PC-9 (cell line): ENCODE data around the gene TMEM200B. TPM values are rescaled to one million over a fixed set of nuclear protein-coding genes. Genes with fewer than 3 reads are reported as not detected.

ENCODE experiments used
- BruUV-seq: library from RNA; stranded (reverse); fragments of 400-500 nt; replicated peaks from 2 replicates; lab custom pipeline; 2021; lab: Mats Ljungman, UMichigan
- CTCF ChIA-PET: fragments of 300-600 bp; sonication (Branson Sonifier 250); formaldehyde crosslinking; loops from one replicate; lab custom pipeline; 2022; ENCODE audit warnings: antibody characterized with exemption; lab: Charles Lee
- POLR2A ChIA-PET: fragments of 300-600 bp; sonication (Branson Sonifier 250); formaldehyde crosslinking; loops from one replicate; lab custom pipeline; 2022; ENCODE audit warnings: antibody characterized with exemption; ENCODE audit not compliant: unreplicated experiment; lab: Charles Lee
- DNase-seq, 2 experiments: peaks; one replicate each; pipeline versions ENCODE4 v3.0.0 to v3.0.0-alpha.2; 2015 to 2022; ENCODE audit warnings: mixed read lengths in 1 of 2
- H2AFZ ChIP-seq: fragments of 200-600 bp; sonication (generic); 2 replicates; pipeline ENCODE4 v1.8.1; 2017; ENCODE audit warnings: antibody characterized with exemption
- H3F3A ChIP-seq: fragments of 200-600 bp; sonication (generic); 2 replicates; pipeline ENCODE4 v1.8.1; 2017; ENCODE audit warnings: antibody characterized with exemption, mild to moderate bottlenecking, low read depth; ENCODE audit not compliant: insufficient read depth
- H3K27ac ChIP-seq: fragments of 200-600 bp; sonication (generic); 2 replicates; pipeline ENCODE4 v1.6.1; 2016; ENCODE audit warnings: mixed run types
- H3K27me3 ChIP-seq: fragments of 200-600 bp; sonication (generic); 2 replicates; pipeline ENCODE4 v1.6.1; 2016; ENCODE audit warnings: low read depth, mixed run types; ENCODE audit not compliant: insufficient read depth
- H3K36me3 ChIP-seq: fragments of 200-600 bp; sonication (generic); 2 replicates; pipeline ENCODE4 v1.6.1; 2016; ENCODE audit warnings: low read depth, mixed run types
- H3K4me1 ChIP-seq: fragments of 200-600 bp; sonication (generic); replicated peaks from 2 replicates; pipeline ENCODE4 v1.6.1; 2016; ENCODE audit warnings: mixed run types; ENCODE audit not compliant: insufficient read depth
- H3K4me2 ChIP-seq: fragments of 200-600 bp; sonication (generic); 2 replicates; pipeline ENCODE4 v1.6.1; 2017; ENCODE audit warnings: mixed run types
- H3K4me3 ChIP-seq: fragments of 200-600 bp; sonication (generic); 2 replicates; pipeline ENCODE4 v1.6.1; 2016; ENCODE audit warnings: mixed run types
- H3K79me2 ChIP-seq: fragments of 200-600 bp; sonication (generic); 2 replicates; pipeline ENCODE4 v1.6.1; 2017; ENCODE audit warnings: low read depth, mixed run types
- H3K9me2 ChIP-seq: fragments of 200-600 bp; sonication (generic); 2 replicates; pipeline ENCODE4 v1.8.1; 2017; ENCODE audit warnings: mild to moderate bottlenecking; ENCODE audit not compliant: insufficient read depth
- H3K9me3 ChIP-seq: fragments of 200-600 bp; sonication (generic); 2 replicates; pipeline ENCODE4 v1.8.1; 2016; ENCODE audit warnings: low read depth; ENCODE audit not compliant: insufficient read depth
- H4K20me1 ChIP-seq: fragments of 200-600 bp; sonication (generic); 2 replicates; pipeline ENCODE4 v1.8.1; 2017; ENCODE audit not compliant: insufficient read depth
- EZH2 ChIP-seq: fragments of 200-600 bp; sonication (generic); IDR thresholded peaks from 2 replicates; pipeline ENCODE4 v1.8.0; 2017; ENCODE audit warnings: antibody characterized with exemption, low read depth
- intact Hi-C: fragments of 100-400 bp; cut with micrococcal nuclease; formaldehyde crosslinking; loops from one replicate; pipeline ENCODE4 v1.10.0; 2022; ENCODE audit not compliant: unreplicated experiment
- total RNA-seq: library from RNA; stranded (reverse); gene quantifications from 2 replicates; pipeline ENCODE4 v1.2.3, GENCODE V29; 2021
- TF ChIP-seq, protein P1 (sequence below): fragments of 200-600 bp; sonication (generic); conservative IDR thresholded peaks from 2 replicates; pipeline ENCODE4 v1.6.1; 2017; ENCODE audit warnings: mixed run types, antibody characterized with exemption, mild to moderate bottlenecking, moderate library complexity

The TMEM200B gene
- total RNA-seq, 1 experiment from 2014 or later = 1.1 TPM

DNA sequence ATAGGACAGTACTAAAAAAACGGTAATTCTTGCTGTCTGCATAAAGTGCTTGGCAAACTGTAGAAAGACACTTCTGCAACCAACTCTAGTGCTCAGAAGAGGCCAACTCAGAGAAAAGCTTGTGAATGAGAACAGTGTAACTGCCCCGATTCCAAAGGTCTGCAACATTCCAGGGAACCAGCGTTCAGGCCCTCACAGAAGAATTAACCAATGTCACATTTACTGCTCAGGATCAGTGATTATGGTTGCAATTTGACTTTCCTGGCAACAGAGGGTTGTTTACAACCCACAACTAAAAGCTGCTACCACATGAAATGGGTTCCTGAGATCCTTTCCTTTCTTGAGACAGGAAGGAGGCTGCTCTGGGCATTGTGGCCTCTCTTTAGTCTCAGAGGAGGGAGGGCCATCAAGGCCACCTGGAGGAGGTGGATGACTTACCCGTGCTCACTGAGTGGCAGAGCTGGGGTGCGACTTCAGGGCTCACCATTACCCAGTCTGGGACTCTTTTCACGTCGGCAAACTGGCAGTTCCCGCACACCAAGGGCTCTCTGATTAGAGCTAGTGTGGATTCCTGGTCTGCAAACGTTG, 42.7 kb upstream of the TMEM200B start:
- Histone ChIP-seq H4K20me1 (peaks cover 67% of the 10 kb centered on the region), H3F3A (no peaks in the 10 kb centered on the region; the same call in 1 of the 2 replicates), H3K27me3 (no peaks in the 10 kb centered on the region), H2AFZ (no peak overlapping the region), H3K4me3 (no peak overlapping the region), H3K9me2 (no peaks in the 10 kb centered on the region), H3K79me2 (peaks cover 91% of the 10 kb centered on the region), H3K27ac (no peak overlapping the region), H3K4me1 (no peaks in the 10 kb centered on the region), H3K4me2 (no peak overlapping the region), H3K36me3 (peaks cover 12% of the 10 kb centered on the region; the same call in 1 of the 2 replicates), H3K9me3 (no peaks in the 10 kb centered on the region)
- ChIA-PET CTCF (interaction anchor here (0.6 kb wide), 1 partner anchor 31 kb away, joined by 4 read pairs; no protein-coding TSS in a partner anchor), POLR2A (interaction anchor here (0.7 kb wide), 1 partner anchor 258 kb away, joined by 4 read pairs; no protein-coding TSS in a partner anchor)
- no peak for DNase-seq
- BruUV-seq = no TSS peak
- intact Hi-C loops = no loop called here
- TF ChIP-seq, protein P1, sequence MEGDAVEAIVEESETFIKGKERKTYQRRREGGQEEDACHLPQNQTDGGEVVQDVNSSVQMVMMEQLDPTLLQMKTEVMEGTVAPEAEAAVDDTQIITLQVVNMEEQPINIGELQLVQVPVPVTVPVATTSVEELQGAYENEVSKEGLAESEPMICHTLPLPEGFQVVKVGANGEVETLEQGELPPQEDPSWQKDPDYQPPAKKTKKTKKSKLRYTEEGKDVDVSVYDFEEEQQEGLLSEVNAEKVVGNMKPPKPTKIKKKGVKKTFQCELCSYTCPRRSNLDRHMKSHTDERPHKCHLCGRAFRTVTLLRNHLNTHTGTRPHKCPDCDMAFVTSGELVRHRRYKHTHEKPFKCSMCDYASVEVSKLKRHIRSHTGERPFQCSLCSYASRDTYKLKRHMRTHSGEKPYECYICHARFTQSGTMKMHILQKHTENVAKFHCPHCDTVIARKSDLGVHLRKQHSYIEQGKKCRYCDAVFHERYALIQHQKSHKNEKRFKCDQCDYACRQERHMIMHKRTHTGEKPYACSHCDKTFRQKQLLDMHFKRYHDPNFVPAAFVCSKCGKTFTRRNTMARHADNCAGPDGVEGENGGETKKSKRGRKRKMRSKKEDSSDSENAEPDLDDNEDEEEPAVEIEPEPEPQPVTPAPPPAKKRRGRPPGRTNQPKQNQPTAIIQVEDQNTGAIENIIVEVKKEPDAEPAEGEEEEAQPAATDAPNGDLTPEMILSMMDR = no peak
- TF ChIP-seq EZH2 = no peak

DNA sequence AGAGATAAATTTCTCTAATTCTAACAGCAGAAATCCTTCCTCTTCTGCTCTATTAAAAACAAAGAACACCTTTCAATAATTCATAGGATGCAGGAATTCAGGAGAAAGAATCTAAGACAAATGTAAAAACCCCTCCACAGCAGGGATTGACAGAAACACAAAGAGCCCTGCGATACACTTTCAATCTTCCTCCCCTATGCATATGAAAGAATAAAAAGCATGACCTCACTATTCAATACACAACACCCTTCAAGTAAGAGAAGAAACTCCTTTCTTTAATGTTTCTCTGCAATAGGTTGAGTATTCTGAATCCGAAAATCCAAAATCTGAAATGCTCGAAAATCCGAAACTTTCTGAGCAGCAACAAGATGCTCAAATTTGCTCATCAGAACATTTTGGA, 40.9 kb upstream of the TMEM200B start:
- peaks cover 77% of the 10 kb centered on the region for H3K79me2 ChIP-seq
- ChIA-PET POLR2A (no interaction called here), CTCF (no interaction called here)
- H3K4me2 ChIP-seq = no peak overlapping the region
- no TSS peak for BruUV-seq
- H3K27ac ChIP-seq = no peak overlapping the region
- no peak for DNase-seq
- H3K27me3 ChIP-seq = no peaks in the 10 kb centered on the region
- intact Hi-C loops = no loop called here
- H3K4me1 ChIP-seq = no peaks in the 10 kb centered on the region
- TF ChIP-seq, protein P1 = no peak
- TF ChIP-seq EZH2 = no peak
- H2AFZ ChIP-seq = no peak overlapping the region
- no peaks in the 10 kb centered on the region; the same call in 1 of the 2 replicates for H3F3A ChIP-seq
- peaks cover 49% of the 10 kb centered on the region for H4K20me1 ChIP-seq
- peaks cover 14% of the 10 kb centered on the region; the same call in 1 of the 2 replicates for H3K36me3 ChIP-seq
- no peak overlapping the region for H3K4me3 ChIP-seq
- no peaks in the 10 kb centered on the region for H3K9me3 ChIP-seq
- no peaks in the 10 kb centered on the region for H3K9me2 ChIP-seq

DNA sequence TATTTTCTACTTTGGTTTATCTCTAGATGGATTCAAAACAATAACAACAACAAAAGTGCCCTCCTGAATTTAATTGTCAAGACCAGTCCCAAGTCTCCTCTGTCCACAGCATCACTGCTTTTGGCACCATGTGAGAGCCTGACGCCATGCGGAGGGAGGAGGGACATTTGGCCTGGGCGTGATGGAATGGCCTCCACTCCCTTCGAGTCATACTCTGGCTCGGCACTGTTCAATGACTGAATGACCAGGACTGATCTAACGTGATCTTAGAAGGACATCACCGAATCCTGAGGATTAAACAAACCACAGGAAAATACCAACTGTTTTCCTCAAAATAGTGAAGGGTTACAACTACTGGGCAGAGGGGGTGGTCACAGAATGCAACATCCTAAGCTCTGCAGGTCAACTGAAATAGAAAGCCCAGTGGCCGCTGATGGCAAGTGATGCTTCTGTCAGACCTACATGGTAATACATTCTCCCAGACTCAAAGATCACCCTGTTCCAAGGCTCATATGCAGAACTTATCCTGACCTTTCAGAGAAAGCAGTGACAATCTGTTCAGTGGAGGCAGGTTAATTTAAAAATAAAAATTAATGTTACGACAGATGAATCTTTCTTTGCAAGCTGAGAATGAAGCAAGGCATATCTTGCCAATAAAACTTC, 38.9 kb upstream of the TMEM200B start:
- Histone ChIP-seq H3K4me2 (no peak overlapping the region), H2AFZ (no peak overlapping the region), H3K9me2 (no peaks in the 10 kb centered on the region), H3F3A (no peaks in the 10 kb centered on the region), H3K9me3 (no peaks in the 10 kb centered on the region), H3K79me2 (peaks cover 57% of the 10 kb centered on the region), H3K27me3 (no peaks in the 10 kb centered on the region), H3K36me3 (peaks cover 17% of the 10 kb centered on the region; the same call in 1 of the 2 replicates), H3K4me1 (no peaks in the 10 kb centered on the region), H3K4me3 (no peak overlapping the region), H3K27ac (no peak overlapping the region), H4K20me1 (peaks cover 35% of the 10 kb centered on the region)
- ChIA-PET CTCF (no interaction called here), POLR2A (no interaction called here)
- no peak for DNase-seq
- intact Hi-C loops = no loop called here
- no peak for TF ChIP-seq EZH2
- TF ChIP-seq, protein P1 = no peak
- no TSS peak for BruUV-seq
